ENCODE results near the gene VMO1.

GRCh38 chr17:4812690-4813089 lies 26.5 kb upstream of the VMO1 start:
- TF ChIP-seq, protein P1, sequence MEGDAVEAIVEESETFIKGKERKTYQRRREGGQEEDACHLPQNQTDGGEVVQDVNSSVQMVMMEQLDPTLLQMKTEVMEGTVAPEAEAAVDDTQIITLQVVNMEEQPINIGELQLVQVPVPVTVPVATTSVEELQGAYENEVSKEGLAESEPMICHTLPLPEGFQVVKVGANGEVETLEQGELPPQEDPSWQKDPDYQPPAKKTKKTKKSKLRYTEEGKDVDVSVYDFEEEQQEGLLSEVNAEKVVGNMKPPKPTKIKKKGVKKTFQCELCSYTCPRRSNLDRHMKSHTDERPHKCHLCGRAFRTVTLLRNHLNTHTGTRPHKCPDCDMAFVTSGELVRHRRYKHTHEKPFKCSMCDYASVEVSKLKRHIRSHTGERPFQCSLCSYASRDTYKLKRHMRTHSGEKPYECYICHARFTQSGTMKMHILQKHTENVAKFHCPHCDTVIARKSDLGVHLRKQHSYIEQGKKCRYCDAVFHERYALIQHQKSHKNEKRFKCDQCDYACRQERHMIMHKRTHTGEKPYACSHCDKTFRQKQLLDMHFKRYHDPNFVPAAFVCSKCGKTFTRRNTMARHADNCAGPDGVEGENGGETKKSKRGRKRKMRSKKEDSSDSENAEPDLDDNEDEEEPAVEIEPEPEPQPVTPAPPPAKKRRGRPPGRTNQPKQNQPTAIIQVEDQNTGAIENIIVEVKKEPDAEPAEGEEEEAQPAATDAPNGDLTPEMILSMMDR (IDR thresholded peaks at IDR 0.05): no peak
- TF ChIP-seq ZFX (IDR thresholded peaks at IDR 0.05; ENCODE audit: borderline replicate concordance): no peak

Data from 22Rv1 (cell line).